Measurements from ENCODE around the gene ERC2.

DNA sequence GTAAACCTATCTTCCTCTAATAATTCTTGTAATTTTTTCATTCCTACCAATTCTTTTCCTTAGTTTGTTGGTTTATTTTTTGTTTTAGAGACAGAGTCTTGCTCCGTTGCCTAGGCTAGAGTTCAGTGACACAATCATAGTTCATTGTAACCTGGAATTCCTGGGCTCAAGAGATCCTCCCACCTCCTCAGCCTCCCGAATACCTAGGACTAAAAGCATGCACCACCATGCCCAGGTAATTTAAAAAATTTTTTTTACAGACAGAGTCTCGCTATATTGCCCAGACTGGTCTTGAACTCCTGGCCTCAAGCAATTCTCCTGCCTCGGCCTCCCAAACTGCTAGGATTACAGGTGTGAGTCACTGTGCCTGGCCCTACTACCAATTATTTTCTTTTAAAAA is 220.2 kb downstream of the ERC2 start:
- TF ChIP-seq, protein P1, sequence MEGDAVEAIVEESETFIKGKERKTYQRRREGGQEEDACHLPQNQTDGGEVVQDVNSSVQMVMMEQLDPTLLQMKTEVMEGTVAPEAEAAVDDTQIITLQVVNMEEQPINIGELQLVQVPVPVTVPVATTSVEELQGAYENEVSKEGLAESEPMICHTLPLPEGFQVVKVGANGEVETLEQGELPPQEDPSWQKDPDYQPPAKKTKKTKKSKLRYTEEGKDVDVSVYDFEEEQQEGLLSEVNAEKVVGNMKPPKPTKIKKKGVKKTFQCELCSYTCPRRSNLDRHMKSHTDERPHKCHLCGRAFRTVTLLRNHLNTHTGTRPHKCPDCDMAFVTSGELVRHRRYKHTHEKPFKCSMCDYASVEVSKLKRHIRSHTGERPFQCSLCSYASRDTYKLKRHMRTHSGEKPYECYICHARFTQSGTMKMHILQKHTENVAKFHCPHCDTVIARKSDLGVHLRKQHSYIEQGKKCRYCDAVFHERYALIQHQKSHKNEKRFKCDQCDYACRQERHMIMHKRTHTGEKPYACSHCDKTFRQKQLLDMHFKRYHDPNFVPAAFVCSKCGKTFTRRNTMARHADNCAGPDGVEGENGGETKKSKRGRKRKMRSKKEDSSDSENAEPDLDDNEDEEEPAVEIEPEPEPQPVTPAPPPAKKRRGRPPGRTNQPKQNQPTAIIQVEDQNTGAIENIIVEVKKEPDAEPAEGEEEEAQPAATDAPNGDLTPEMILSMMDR (conservative IDR thresholded peaks at IDR 0.05; ENCODE audit: low read depth, low read length): no peak
- no peak for TF ChIP-seq EZH2phosphoT487 (IDR thresholded peaks at IDR 0.05; ENCODE audit: borderline replicate concordance, low read length)

Measured in PC-3 (cell line).